COLO668 (cell line): ENCODE results near the gene PCK1.

ENCODE experiments used
- DNase-seq: peaks from one replicate; lab custom pipeline; 2025; ENCODE audit not compliant: unreplicated experiment; lab: John Stamatoyannopoulos, UW

Gene PCK1

GRCh38 chr20:57576002-57576401 lies 15.1 kb downstream of the PCK1 start:
- DNase-seq: no peak

GRCh38 chr20:57576617-57577550 lies 16.0 kb downstream of the PCK1 start:
- no peak for DNase-seq

- DNase-seq: no peak
Measured at GRCh38 chr20:57577679-57578475, 17.0 kb downstream of the PCK1 start.

GRCh38 chr20:57578476-57579165 lies 17.7 kb downstream of the PCK1 start:
- no peak for DNase-seq

GRCh38 chr20:57579331-57579897 lies 18.5 kb downstream of the PCK1 start:
- DNase-seq: no peak

GRCh38 chr20:57579898-57580447 lies 19.1 kb downstream of the PCK1 start:
- no peak for DNase-seq

GRCh38 chr20:57580478-57581201 lies 19.7 kb downstream of the PCK1 start:
- DNase-seq: no peak

GRCh38 chr20:57581202-57582028 lies 20.5 kb downstream of the PCK1 start:
- DNase-seq: no peak

- no peak for DNase-seq
Measured at GRCh38 chr20:57582029-57582378, 21.1 kb downstream of the PCK1 start.

GRCh38 chr20:57582432-57583288 lies 21.8 kb downstream of the PCK1 start:
- no peak for DNase-seq

GRCh38 chr20:57583289-57584257 lies 22.7 kb downstream of the PCK1 start:
- no peak for DNase-seq

- DNase-seq: no peak
Measured at GRCh38 chr20:57584768-57585461, 24.0 kb downstream of the PCK1 start.

- no peak for DNase-seq
Measured at GRCh38 chr20:57585466-57586213, 24.7 kb downstream of the PCK1 start.

- DNase-seq: no peak
Measured at GRCh38 chr20:57586370-57586793, 25.5 kb downstream of the PCK1 start.

- DNase-seq: no peak
Measured at GRCh38 chr20:57586943-57587277, 26.0 kb downstream of the PCK1 start.
